ENCODE measurements around the gene FGR. TPM values are rescaled to one million over a fixed set of nuclear protein-coding genes. Genes with fewer than 3 reads are reported as not detected.
"Not testable (repeated sequence)": the region's sequence is repeated elsewhere in the genome, so short reads cannot be mapped to it uniquely, and the experiment has no call there.

FGR gene
- total RNA-seq (10 to 100 TPM in 1 of 2 donors, 1 to 10 TPM in 1; 3.3 to 12.6 TPM), total RNA-seq (0 to 0.23 reads per million in 2 donors)

GRCh38 chr1:27634985-27635367, at the start of gene FGR:
TSS of gene FGR (minus strand) at chr1:27635185. CDS start at chr1:27623916, 11,269 bp downstream.
- no peaks in the 10 kb centered on the region for H3K36me3 Mint-ChIP-seq (ENCODE audit: low read depth)
- H3K4me3 Mint-ChIP-seq, result peak within 1 kb of the TSS; percentile 85
- no peak for ATAC-seq
- H3K27ac Mint-ChIP-seq, result peak within 1 kb of the TSS; percentile 92
- DNase-seq, result no peak
- H3K9me3 ChIP-seq (ENCODE audit: control insufficient read depth, low read length, poor library complexity, severe bottlenecking), result no peaks in the 10 kb centered on the region
- H3K27me3 Mint-ChIP-seq, result no peaks in the 10 kb centered on the region
- peaks cover 57% of the 10 kb centered on the region for H3K4me1 Mint-ChIP-seq

DNA sequence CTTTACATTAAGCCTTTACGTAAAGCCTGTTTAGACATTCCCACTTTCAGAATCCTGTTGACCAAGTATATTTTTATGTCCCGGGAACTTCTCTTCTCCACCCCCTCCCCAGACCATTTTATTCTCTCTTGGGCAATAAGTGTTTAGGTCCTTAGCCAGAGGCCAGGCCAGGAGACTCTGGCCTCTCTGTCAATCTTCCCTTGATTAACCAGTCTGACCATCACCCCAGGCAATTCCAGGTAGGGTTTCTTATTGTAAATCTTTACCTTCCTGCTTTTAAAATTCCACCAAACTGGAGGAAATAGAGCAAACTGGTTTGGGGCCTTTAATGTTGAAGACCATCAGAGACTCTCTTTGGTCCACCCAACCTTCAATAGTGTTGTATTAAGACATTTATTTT, 49.2 kb upstream of the FGR start:
- DNase-seq (no peak), ATAC-seq (no peak)
- H3K4me3 Mint-ChIP-seq, result no peak overlapping the region

DNA sequence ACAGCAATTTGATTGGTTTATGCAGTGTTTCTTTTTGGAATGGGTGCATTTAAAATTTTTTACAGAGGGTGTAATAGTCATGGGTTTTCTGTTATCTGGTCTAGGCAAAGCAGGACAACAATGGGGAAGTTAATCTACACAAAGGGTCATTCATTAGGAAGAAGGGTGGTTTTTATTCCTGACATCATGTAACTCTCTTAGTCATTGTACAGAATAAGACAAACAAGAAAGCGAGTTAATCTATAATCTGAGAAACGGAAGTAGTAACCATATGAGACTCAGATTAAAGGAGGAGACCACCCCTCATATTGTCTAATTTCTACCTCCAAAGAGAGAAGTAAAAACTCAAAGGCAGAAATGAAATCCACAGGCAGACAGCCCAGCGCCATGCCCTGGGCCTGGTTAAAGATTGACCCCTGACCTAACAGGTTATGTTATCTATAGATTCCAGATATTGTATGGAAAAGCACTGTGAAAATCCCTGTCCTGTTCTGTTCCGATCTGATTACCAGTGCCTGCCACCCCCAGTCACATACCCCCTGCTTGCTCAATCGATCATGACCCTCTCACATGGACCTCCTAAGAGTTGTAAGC, 47.5 kb upstream of the FGR start:
- peaks cover 12% of the 10 kb centered on the region for H3K27me3 Mint-ChIP-seq
- DNase-seq (no peak), ATAC-seq (no peak)
- H3K4me3 Mint-ChIP-seq, result no peak overlapping the region
- H3K4me1 Mint-ChIP-seq, result no peaks in the 10 kb centered on the region
- H3K27ac Mint-ChIP-seq, result no peak overlapping the region
- H3K36me3 Mint-ChIP-seq (ENCODE audit: low read depth), result peaks cover 3% of the 10 kb centered on the region
- no peaks in the 10 kb centered on the region for H3K9me3 ChIP-seq (ENCODE audit: control insufficient read depth, low read length, poor library complexity, severe bottlenecking)

More for the DNA sequence above, 49.2 kb upstream of the FGR start:
- Mint-ChIP-seq H3K27me3 (peaks cover 16% of the 10 kb centered on the region), H3K27ac (no peak overlapping the region), H3K4me1 (no peaks in the 10 kb centered on the region), H3K36me3 (ENCODE audit: low read depth) (peaks cover 3% of the 10 kb centered on the region)
- no peaks in the 10 kb centered on the region for H3K9me3 ChIP-seq (ENCODE audit: control insufficient read depth, low read length, poor library complexity, severe bottlenecking)

GRCh38 chr1:27681580-27681979, 46.6 kb upstream of the FGR start:
- H3K4me3 Mint-ChIP-seq; DNase-seq; H3K4me1 Mint-ChIP-seq; ATAC-seq; H3K9me3 ChIP-seq (ENCODE audit: control insufficient read depth, low read length, poor library complexity, severe bottlenecking); H3K27ac Mint-ChIP-seq; H3K36me3 Mint-ChIP-seq (ENCODE audit: low read depth): not testable (repeated sequence)
- peaks cover 12% of the 10 kb centered on the region for H3K27me3 Mint-ChIP-seq

DNA sequence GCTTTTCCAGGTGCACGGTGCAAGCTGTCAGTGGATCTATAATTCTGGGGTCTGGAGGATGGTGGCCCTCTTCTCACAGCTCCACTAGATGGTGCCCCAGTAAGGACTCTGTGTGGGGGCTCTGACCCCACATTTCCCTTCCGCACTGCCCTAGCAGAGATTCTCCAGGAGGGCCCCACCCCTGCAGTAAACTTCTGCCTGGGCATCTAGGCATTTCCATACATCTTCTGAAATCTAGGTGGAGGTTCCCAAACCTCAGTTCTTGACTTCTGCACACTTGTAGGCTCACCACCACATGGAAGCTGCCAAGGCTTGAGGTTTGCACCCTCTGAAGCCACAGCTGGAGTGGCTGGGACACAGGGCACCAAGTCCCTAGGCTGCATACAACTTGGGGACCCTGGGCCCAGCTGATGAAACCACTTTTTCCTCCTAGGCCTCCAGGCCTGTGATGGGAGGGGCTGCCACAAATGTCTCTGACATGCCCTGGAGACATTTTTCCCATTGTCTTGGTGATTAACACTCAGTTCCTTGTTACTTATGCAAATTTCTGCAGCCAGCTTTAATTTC, 45.3 kb upstream of the FGR start:
- not testable (repeated sequence) for H3K4me1 Mint-ChIP-seq; H3K36me3 Mint-ChIP-seq (ENCODE audit: low read depth); ATAC-seq

DNA sequence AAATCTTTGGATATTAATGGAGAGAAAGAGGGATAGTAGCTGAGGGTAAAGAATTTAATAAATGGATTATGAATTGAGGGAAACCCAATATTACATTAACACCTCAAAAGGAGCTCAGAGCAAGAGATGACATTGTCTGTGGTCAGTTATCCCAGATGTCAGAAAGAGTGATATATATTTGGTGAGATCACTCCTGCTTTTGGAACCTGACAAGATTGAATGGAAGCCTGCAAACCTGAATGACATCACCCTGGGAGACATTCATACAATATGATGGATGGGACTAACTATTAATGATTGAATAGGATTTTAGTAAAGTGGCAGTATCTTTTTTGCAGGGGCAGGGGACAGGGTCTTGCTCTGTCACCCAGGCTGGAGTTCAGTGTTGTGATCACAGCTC, 43.8 kb upstream of the FGR start:
- Mint-ChIP-seq H3K4me3 (no peak overlapping the region), H3K27ac (no peak overlapping the region), H3K4me1 (no peaks in the 10 kb centered on the region), H3K36me3 (ENCODE audit: low read depth) (peaks cover 3% of the 10 kb centered on the region), H3K27me3 (no peaks in the 10 kb centered on the region)
- DNase-seq, result no peak
- H3K9me3 ChIP-seq (ENCODE audit: control insufficient read depth, low read length, poor library complexity, severe bottlenecking), result no peaks in the 10 kb centered on the region
- no peak for ATAC-seq

More for the DNA sequence above, 45.3 kb upstream of the FGR start:
- not testable (repeated sequence) for DNase-seq; H3K27ac Mint-ChIP-seq; H3K4me3 Mint-ChIP-seq; H3K9me3 ChIP-seq (ENCODE audit: control insufficient read depth, low read length, poor library complexity, severe bottlenecking); H3K27me3 Mint-ChIP-seq

- no peaks in the 10 kb centered on the region for H3K9me3 ChIP-seq (ENCODE audit: control insufficient read depth, low read length, poor library complexity, severe bottlenecking)
- Mint-ChIP-seq H3K4me3 (no peak overlapping the region), H3K4me1 (peaks cover 12% of the 10 kb centered on the region), H3K27ac (no peak overlapping the region), H3K36me3 (ENCODE audit: low read depth) (peaks cover 3% of the 10 kb centered on the region), H3K27me3 (no peaks in the 10 kb centered on the region)
- no peak for DNase-seq
- ATAC-seq, result no peak
These were observed 41.4 kb upstream of the FGR start for GRCh38 chr1:27676410-27676809.

DNA sequence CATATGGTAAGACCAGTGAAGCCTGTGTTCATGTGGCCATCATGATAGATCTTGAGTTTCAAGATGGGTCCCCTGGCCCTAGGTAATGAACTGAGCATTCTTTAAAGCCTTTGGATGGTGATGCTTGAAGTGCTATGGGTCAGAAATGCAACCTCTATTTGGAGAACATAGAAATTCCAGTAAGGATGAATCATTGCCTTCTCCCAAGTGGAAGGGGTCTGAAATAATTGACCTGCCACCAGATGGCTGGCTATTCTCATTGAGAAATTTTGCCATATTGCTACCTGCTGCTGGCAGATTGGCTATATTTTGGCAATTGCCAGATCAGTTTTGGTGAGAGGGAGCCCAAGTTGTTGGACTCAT, 37.7 kb upstream of the FGR start:
- peaks cover 28% of the 10 kb centered on the region for H3K4me1 Mint-ChIP-seq
- H3K36me3 Mint-ChIP-seq (ENCODE audit: low read depth), result peaks cover 2% of the 10 kb centered on the region
- H3K27ac Mint-ChIP-seq, result peak overlapping the region; percentile 94
- DNase-seq (no peak), ATAC-seq (no peak)
- no peaks in the 10 kb centered on the region for H3K9me3 ChIP-seq (ENCODE audit: control insufficient read depth, low read length, poor library complexity, severe bottlenecking)
- peak overlapping the region; percentile 95 for H3K4me3 Mint-ChIP-seq
- H3K27me3 Mint-ChIP-seq, result no peaks in the 10 kb centered on the region

DNA sequence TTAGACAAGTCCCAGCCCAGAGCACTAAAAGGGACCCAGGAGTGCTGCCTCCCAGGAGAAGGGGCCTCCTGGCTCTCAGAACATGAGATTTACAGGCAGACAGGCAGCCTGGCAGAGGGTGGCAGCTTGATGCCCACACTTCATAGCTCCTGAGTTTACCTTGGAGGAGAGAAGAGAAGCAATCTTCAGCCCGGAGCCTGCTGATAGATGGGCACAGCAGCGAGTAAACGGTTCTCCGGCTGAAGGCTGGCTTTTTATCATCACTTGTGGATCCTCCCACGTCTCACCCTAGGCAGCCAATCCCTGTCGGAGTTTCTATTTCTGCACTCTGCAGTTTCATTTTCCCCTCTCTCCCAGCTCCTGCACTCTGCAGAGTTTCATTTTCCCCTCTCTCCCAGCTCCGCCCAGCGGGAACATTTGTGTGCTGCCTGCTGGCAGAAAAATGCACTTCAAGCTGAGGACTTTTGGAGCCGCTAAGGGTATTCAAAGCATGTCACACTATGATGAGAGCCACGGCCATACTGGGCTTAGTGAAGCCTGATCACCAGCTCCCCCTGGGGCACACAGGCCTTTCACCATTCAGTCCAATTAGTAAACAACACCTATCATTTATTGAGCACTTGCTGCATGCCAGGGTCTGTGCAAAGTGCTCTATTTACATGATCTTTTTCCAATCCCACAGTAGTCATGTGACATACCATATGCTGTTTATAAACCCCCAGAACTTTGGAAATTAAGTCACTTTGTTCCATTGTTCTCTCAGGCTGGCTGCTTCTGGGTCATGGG, 37.2 kb upstream of the FGR start, which contains the start of gene IFI6:
TSS of gene IFI6 (minus strand) at position 229 of the 786 bp plus-strand sequence. CDS start 2,878 bp downstream, outside the sequence.
- ATAC-seq, result peak; percentile 94
- H3K36me3 Mint-ChIP-seq (ENCODE audit: low read depth), result peaks cover 2% of the 10 kb centered on the region
- no peaks in the 10 kb centered on the region for H3K27me3 Mint-ChIP-seq
- H3K4me3 Mint-ChIP-seq, result peak within 1 kb of the TSS; percentile 95
- H3K27ac Mint-ChIP-seq, result peak within 1 kb of the TSS; percentile 94
- H3K9me3 ChIP-seq (ENCODE audit: control insufficient read depth, low read length, poor library complexity, severe bottlenecking), result no peaks in the 10 kb centered on the region
- DNase-seq, result peak; percentile 45 to 68 (median 51)
- peaks cover 28% of the 10 kb centered on the region for H3K4me1 Mint-ChIP-seq

GRCh38 chr1:27669876-27670275, 34.9 kb upstream of the FGR start:
- H3K9me3 ChIP-seq (ENCODE audit: control insufficient read depth, low read length, poor library complexity, severe bottlenecking), result no peaks in the 10 kb centered on the region
- ATAC-seq (no peak), DNase-seq (no peak)
- H3K4me3 Mint-ChIP-seq, result peak overlapping the region; percentile 88
- peaks cover 30% of the 10 kb centered on the region for H3K4me1 Mint-ChIP-seq
- peaks cover 6% of the 10 kb centered on the region for H3K36me3 Mint-ChIP-seq (ENCODE audit: low read depth)
- H3K27ac Mint-ChIP-seq, result peak overlapping the region; percentile 94
- no peaks in the 10 kb centered on the region for H3K27me3 Mint-ChIP-seq

DNA sequence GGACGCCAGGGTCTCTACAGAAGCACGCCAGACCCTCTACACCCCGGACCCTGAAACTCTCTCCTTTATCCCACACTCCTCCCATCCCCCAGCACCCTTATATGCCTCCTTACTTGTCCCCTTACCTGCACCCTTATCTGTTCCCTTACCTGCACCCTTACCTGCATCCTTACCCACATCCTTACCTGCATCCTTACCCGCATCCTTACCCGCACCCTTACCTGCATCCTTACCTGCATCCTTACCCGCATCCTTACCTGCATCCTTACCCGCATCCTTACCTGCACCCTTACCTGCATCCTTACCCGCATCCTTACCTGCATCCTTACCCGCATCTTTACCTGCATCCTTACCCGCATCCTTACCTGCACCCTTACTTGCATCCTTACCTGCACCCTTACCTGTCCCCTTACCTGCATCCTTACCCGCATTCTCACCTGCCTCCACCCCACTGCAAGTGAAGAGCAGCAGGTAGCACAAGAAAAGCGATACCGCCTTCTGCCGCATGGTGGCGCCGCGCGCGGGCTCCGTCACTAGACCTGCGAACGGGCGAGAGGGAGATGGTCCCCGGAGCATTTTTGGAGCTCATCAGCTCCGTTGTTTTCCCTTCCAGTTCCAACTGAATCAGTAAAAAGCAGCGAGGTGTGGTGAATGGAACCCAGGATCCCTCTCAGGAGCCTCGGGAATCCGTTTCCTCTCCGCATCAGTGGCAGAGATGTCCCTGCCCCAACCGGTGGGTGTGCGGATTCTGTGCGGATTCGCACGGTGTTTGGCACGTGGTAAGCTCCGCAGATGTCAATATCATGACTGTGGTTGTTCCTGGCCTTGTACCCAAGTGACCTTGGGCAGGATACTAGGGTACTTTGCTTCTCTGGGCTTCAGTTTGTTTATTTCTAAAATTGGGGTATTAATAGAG, 34.1 kb upstream of the FGR start:
- H3K9me3 ChIP-seq (ENCODE audit: control insufficient read depth, low read length, poor library complexity, severe bottlenecking), result no peaks in the 10 kb centered on the region
- Mint-ChIP-seq H3K36me3 (ENCODE audit: low read depth) (peaks cover 6% of the 10 kb centered on the region), H3K27me3 (no peaks in the 10 kb centered on the region), H3K4me3 (peak overlapping the region; percentile 88), H3K27ac (peak overlapping the region; percentile 94), H3K4me1 (peaks cover 30% of the 10 kb centered on the region)
- DNase-seq (peak; percentile 72 to 91 (median 75)), ATAC-seq (peak; percentile 55)

GRCh38 chr1:27668121-27668807, 33.3 kb upstream of the FGR start:
- ATAC-seq (no peak), DNase-seq (no peak)
- Mint-ChIP-seq H3K4me3 (peak overlapping the region; percentile 88), H3K27ac (no peak overlapping the region), H3K36me3 (ENCODE audit: low read depth) (peaks cover 6% of the 10 kb centered on the region), H3K27me3 (no peaks in the 10 kb centered on the region), H3K4me1 (peaks cover 31% of the 10 kb centered on the region)
- no peaks in the 10 kb centered on the region for H3K9me3 ChIP-seq (ENCODE audit: control insufficient read depth, low read length, poor library complexity, severe bottlenecking)
